IMR-90 (cell line): ENCODE results near the gene ANKHD1. TPM values are rescaled to one million over a fixed set of nuclear protein-coding genes. Genes with fewer than 3 reads are reported as not detected.

Experiments used
- ATAC-seq: fragments of 200-7000 bp; cut with Tn5 transposase; 2 replicates; pipeline ENCODE4 v1.9.1; 2020; ENCODE audit warnings: low read depth, mild to moderate bottlenecking, moderate library complexity
- BruUV-seq: library from RNA; stranded (reverse); fragments of 400-500 nt; replicated peaks from 2 replicates; lab custom pipeline; 2021; lab: Mats Ljungman, UMichigan
- CTCF ChIA-PET: fragments of 300-600 bp; formaldehyde crosslinking; extraction: SDS; loops from one replicate; lab custom pipeline; 2021; ENCODE audit warnings: antibody characterized with exemption; lab: Yijun Ruan, JAX
- POLR2A ChIA-PET: fragments of 300-600 bp; sonication (Branson Sonifier 250); formaldehyde crosslinking; loops from one replicate; lab custom pipeline; 2022; ENCODE audit warnings: antibody characterized with exemption; ENCODE audit not compliant: unreplicated experiment; lab: Charles Lee
- DNase-seq: peaks from one replicate; pipeline ENCODE4 v3.0.0; 2013
- H2AFZ ChIP-seq: replicated peaks from 2 replicates; pipeline ENCODE3; 2013; ENCODE audit warnings: low read length, mild to moderate bottlenecking; ENCODE audit not compliant: poor library complexity
- H2AK5ac ChIP-seq: 2 replicates; pipeline ENCODE4 v1.6.1; 2013; ENCODE audit warnings: low read depth, low read length, inconsistent platforms
- H2AK9ac ChIP-seq: replicated peaks from 2 replicates; pipeline ENCODE3; 2013; ENCODE audit warnings: mild to moderate bottlenecking, low read depth, low read length, moderate library complexity; ENCODE audit not compliant: poor library complexity
- H2BK120ac ChIP-seq: 2 replicates; pipeline ENCODE4 v1.6.1; 2013; ENCODE audit warnings: low read depth, low read length, inconsistent platforms
- H2BK15ac ChIP-seq: 3 replicates; pipeline ENCODE4 v1.6.1; 2013; ENCODE audit warnings: low read depth, low read length, inconsistent platforms
- H2BK20ac ChIP-seq: 2 replicates; pipeline ENCODE4 v1.6.1; 2013; ENCODE audit warnings: low read depth, mild to moderate bottlenecking, inconsistent platforms, low read length, moderate library complexity
- H2BK5ac ChIP-seq: 2 replicates; pipeline ENCODE4 v1.6.1; 2013; ENCODE audit warnings: mild to moderate bottlenecking, low read depth, low read length, inconsistent platforms; ENCODE audit not compliant: poor library complexity, severe bottlenecking
- H3K14ac ChIP-seq: replicated peaks from 2 replicates; pipeline ENCODE4 v1.6.1; 2013; ENCODE audit warnings: low read depth, low read length, inconsistent platforms
- H3K18ac ChIP-seq: 2 replicates; pipeline ENCODE4 v1.6.1; 2013; ENCODE audit warnings: low read depth, low read length, control low read depth
- H3K23ac ChIP-seq: 2 replicates; pipeline ENCODE4 v1.6.1; 2013; ENCODE audit warnings: low read depth, low read length, inconsistent platforms
- H3K27ac ChIP-seq: 2 replicates; pipeline ENCODE4 v1.5.1; 2013; ENCODE audit warnings: mild to moderate bottlenecking, control low read depth, low read length; ENCODE audit not compliant: insufficient read depth
- H3K27me3 ChIP-seq: 2 replicates; pipeline ENCODE4 v1.6.1; 2013; ENCODE audit warnings: low read length; ENCODE audit not compliant: control insufficient read depth, insufficient read depth
- H3K36me3 ChIP-seq: 2 replicates; pipeline ENCODE4 v1.6.1; 2013; ENCODE audit warnings: low read length, mixed read lengths; ENCODE audit not compliant: control insufficient read depth, insufficient read depth
- H3K4ac ChIP-seq: 2 replicates; pipeline ENCODE4 v1.6.1; 2013; ENCODE audit warnings: low read depth, low read length, inconsistent platforms
- H3K4me1 ChIP-seq: 2 replicates; pipeline ENCODE4 v1.6.1; 2013; ENCODE audit warnings: low read length, mixed read lengths; ENCODE audit not compliant: control insufficient read depth, insufficient read depth
- H3K4me2 ChIP-seq: 2 replicates; pipeline ENCODE4 v1.6.1; 2013; ENCODE audit warnings: low read depth, mild to moderate bottlenecking, control low read depth, low read length, moderate library complexity
- H3K4me3 ChIP-seq: 2 replicates; pipeline ENCODE4 v1.5.1; 2013; ENCODE audit warnings: low read depth, mild to moderate bottlenecking, control low read depth, low read length, moderate library complexity; ENCODE audit not compliant: insufficient read depth
- H3K56ac ChIP-seq: 2 replicates; pipeline ENCODE4 v1.6.1; 2013; ENCODE audit warnings: low read length, inconsistent platforms; ENCODE audit not compliant: insufficient read depth; ENCODE audit errors: extremely low read depth
- H3K79me1 ChIP-seq, 2 experiments: 2 replicates each; pipeline ENCODE4 v1.6.1; 2013; ENCODE audit warnings: low read length in 2 of 2, inconsistent platforms in 1 of 2, low read depth in 1 of 2
- H3K9ac ChIP-seq: 2 replicates; pipeline ENCODE4 v1.6.1; 2013; ENCODE audit warnings: low read depth, low read length, control low read depth
- H3K9me1 ChIP-seq: 2 replicates; pipeline ENCODE4 v1.6.1; 2013; ENCODE audit warnings: low read length, inconsistent platforms; ENCODE audit not compliant: insufficient read depth
- H3K9me3 ChIP-seq: 2 replicates; pipeline ENCODE4 v1.6.1; 2013; ENCODE audit warnings: low read length; ENCODE audit not compliant: control insufficient read depth, insufficient read depth
- H4K20me1 ChIP-seq: 2 replicates; pipeline ENCODE4 v1.6.1; 2013; ENCODE audit warnings: low read length, inconsistent platforms; ENCODE audit not compliant: insufficient read depth
- H4K5ac ChIP-seq: 2 replicates; pipeline ENCODE4 v1.6.1; 2013; ENCODE audit warnings: mild to moderate bottlenecking, low read depth, low read length, control low read depth
- H4K8ac ChIP-seq, 2 experiments: 2 replicates each; pipeline ENCODE4 v1.6.1; 2013; ENCODE audit warnings: low read depth in 2 of 2, low read length in 2 of 2, control low read depth in 1 of 2, inconsistent platforms in 1 of 2
- H4K91ac ChIP-seq: 2 replicates; pipeline ENCODE4 v1.6.1; 2013; ENCODE audit warnings: low read depth, low read length, inconsistent platforms; ENCODE audit not compliant: insufficient read depth
- BHLHE40 ChIP-seq: fragments of 150-350 bp; IDR thresholded peaks from 2 replicates; pipeline ENCODE4 v1.6.1; 2016; ENCODE audit warnings: mild to moderate bottlenecking, low read depth, low read length
- MAFK ChIP-seq: IDR thresholded peaks from 2 replicates; pipeline ENCODE4 v1.6.1; 2012; ENCODE audit warnings: low read depth, low read length, improper control_type of control experiment
- MAZ ChIP-seq: IDR thresholded peaks from 2 replicates; pipeline ENCODE4 v1.6.1; 2012; ENCODE audit warnings: low read depth, mild to moderate bottlenecking, low read length, improper control_type of control experiment, moderate library complexity, borderline replicate concordance
- RFX5 ChIP-seq: IDR thresholded peaks from 2 replicates; pipeline ENCODE4 v1.8.0; 2012; ENCODE audit warnings: low read depth, mild to moderate bottlenecking, low read length, moderate library complexity
- SMC3 ChIP-seq: fragments of 150-350 bp; IDR thresholded peaks from 2 replicates; pipeline ENCODE4 v1.6.1; 2016; ENCODE audit warnings: low read depth, mild to moderate bottlenecking, antibody characterized with exemption, low read length, moderate library complexity
- WGBS, 2 experiments: methylation state at CpG; one replicate each; pipeline versions ENCODE4 v1.1.5 to v1.1.7; 2013; ENCODE audit warnings: missing lambda C conversion rate in 2 of 2; ENCODE audit not compliant: insufficient read length in 1 of 2; ENCODE audit errors: extremely low coverage in 2 of 2; 5-methylcytosine and 5-hydroxymethylcytosine counted together
- dilution Hi-C: fragments of 300-500 bp; cut with HindIII; formaldehyde crosslinking; loops from one replicate; pipeline ENCODE4 v1.14.3; 2018; ENCODE audit warnings: low sequenced_read_pairs; ENCODE audit not compliant: unreplicated experiment
- in situ Hi-C: fragments of 300-500 bp; cut with MboI; formaldehyde crosslinking; loops from 3 replicates; pipeline ENCODE4 v1.14.3; 2019; ENCODE audit warnings: low sequenced_read_pairs, inconsistent platforms, mixed read lengths
- intact Hi-C: fragments of 100-400 bp; cut with micrococcal nuclease; formaldehyde crosslinking; loops from 2 replicates; pipeline ENCODE4 v1.10.0; 2022
- polyA plus RNA-seq, 3 experiments: library from polyadenylated mRNA; depleted of rRNA; stranded (reverse); fragments of >200 nt; gene quantifications; 2 replicates each; pipeline ENCODE4 v1.2.3, GENCODE V29; 2012; ENCODE audit warnings: low replicate concordance in 1 of 3
- total RNA-seq: library from RNA; depleted of rRNA; stranded (reverse); fragments of >200 nt; gene quantifications from 2 replicates; pipeline ENCODE4 v1.2.3, GENCODE V29; 2012
- TF ChIP-seq, protein P1 (sequence below): fragments of 150-350 bp; IDR thresholded peaks from 2 replicates; pipeline ENCODE4 v1.6.1; 2016; ENCODE audit warnings: low read depth, mild to moderate bottlenecking, low read length, moderate library complexity, borderline replicate concordance
- TF ChIP-seq, protein P2 (sequence below): fragments of 150-350 bp; IDR thresholded peaks from 2 replicates; pipeline ENCODE4 v1.6.1; 2017; ENCODE audit warnings: mild to moderate bottlenecking, antibody characterized with exemption, low read length, low read depth

Gene ANKHD1
- total and polyA plus RNA-seq, 2 of the 4 experiments (the other 2 are of a cell fraction) = 32.1 to 36.7 TPM

- BruUV-seq = no TSS peak
- Histone ChIP-seq H3K9me3 (no peaks in the 10 kb centered on the region), H3K4ac (no peak overlapping the region), H2AK5ac (no peak overlapping the region), H3K4me1 (peaks cover 14% of the 10 kb centered on the region), H2BK120ac (no peak overlapping the region), H4K91ac (no peak overlapping the region), H4K5ac (no peak overlapping the region), H3K18ac (no peak overlapping the region), H3K14ac (no peak overlapping the region), H3K56ac (no peak overlapping the region), H2BK15ac (no peak overlapping the region), H3K9ac (no peak overlapping the region), H2AFZ (no peak overlapping the region), H3K9me1 (0 out of 2 replicates have a peak, but pooled peaks cover 3% of the 10 kb centered on the region), H3K23ac (no peak overlapping the region), H3K36me3 (peaks cover 26% of the 10 kb centered on the region), H2BK20ac (no peak overlapping the region), H3K79me1 (peaks cover 7 to 37% of the 10 kb centered on the region in 2 experiments; a peak in 3 of 4 replicates), H2AK9ac (no peak overlapping the region), H3K27me3 (no peaks in the 10 kb centered on the region), H3K27ac (no peak overlapping the region), H4K20me1 (peaks cover 21% of the 10 kb centered on the region), H4K8ac (no peak overlapping the region), H2BK5ac (no peak overlapping the region), H3K4me3 (no peak overlapping the region), H3K4me2 (no peak overlapping the region)
- intact Hi-C loops (loop anchor here (2.0 kb wide), 1 partner anchor 93 kb away; the partner anchor contains the start of gene TMCO6), in situ Hi-C loops (no loop called here), dilution Hi-C loops (no loop called here)
- DNase-seq (no peak), ATAC-seq (no peak)
- no peak for TF ChIP-seq SMC3
- TF ChIP-seq RFX5 = no peak
- TF ChIP-seq, protein P1, sequence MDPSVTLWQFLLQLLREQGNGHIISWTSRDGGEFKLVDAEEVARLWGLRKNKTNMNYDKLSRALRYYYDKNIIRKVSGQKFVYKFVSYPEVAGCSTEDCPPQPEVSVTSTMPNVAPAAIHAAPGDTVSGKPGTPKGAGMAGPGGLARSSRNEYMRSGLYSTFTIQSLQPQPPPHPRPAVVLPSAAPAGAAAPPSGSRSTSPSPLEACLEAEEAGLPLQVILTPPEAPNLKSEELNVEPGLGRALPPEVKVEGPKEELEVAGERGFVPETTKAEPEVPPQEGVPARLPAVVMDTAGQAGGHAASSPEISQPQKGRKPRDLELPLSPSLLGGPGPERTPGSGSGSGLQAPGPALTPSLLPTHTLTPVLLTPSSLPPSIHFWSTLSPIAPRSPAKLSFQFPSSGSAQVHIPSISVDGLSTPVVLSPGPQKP = no peak
- TF ChIP-seq, protein P2, sequence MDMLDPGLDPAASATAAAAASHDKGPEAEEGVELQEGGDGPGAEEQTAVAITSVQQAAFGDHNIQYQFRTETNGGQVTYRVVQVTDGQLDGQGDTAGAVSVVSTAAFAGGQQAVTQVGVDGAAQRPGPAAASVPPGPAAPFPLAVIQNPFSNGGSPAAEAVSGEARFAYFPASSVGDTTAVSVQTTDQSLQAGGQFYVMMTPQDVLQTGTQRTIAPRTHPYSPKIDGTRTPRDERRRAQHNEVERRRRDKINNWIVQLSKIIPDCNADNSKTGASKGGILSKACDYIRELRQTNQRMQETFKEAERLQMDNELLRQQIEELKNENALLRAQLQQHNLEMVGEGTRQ = no peak
- no peak for TF ChIP-seq MAZ
- TF ChIP-seq MAFK = no peak
- no peak for TF ChIP-seq BHLHE40
- no CpG with 5 or more reads among the region's 10 CpGs for WGBS, 2 experiments
- POLR2A ChIA-PET = interaction anchor here (0.7 kb wide), 1 partner anchor 187 kb away, joined by 3 read pairs; no protein-coding TSS in a partner anchor
- CTCF ChIA-PET = interaction anchor here (0.7 kb wide), 2 partner anchors 21 to 186 kb away, joined by 3 read pairs; no protein-coding TSS in a partner anchor
Observed at GRCh38 chr5:140545606-140546005, 144.0 kb downstream of the ANKHD1 start.
